CD4-positive, alpha-beta T cell treated with Interferon gamma for 1 hour (primary cell): Measurements from ENCODE around the gene CYTH3.
"Not testable (repeated sequence)": the region's sequence is repeated elsewhere in the genome, so short reads cannot be mapped to it uniquely, and the experiment has no call there.

Experiments used
- DNase-seq: peaks from one replicate; pipeline ENCODE4 v3.0.0-alpha.2; 2020

CYTH3 gene

DNA sequence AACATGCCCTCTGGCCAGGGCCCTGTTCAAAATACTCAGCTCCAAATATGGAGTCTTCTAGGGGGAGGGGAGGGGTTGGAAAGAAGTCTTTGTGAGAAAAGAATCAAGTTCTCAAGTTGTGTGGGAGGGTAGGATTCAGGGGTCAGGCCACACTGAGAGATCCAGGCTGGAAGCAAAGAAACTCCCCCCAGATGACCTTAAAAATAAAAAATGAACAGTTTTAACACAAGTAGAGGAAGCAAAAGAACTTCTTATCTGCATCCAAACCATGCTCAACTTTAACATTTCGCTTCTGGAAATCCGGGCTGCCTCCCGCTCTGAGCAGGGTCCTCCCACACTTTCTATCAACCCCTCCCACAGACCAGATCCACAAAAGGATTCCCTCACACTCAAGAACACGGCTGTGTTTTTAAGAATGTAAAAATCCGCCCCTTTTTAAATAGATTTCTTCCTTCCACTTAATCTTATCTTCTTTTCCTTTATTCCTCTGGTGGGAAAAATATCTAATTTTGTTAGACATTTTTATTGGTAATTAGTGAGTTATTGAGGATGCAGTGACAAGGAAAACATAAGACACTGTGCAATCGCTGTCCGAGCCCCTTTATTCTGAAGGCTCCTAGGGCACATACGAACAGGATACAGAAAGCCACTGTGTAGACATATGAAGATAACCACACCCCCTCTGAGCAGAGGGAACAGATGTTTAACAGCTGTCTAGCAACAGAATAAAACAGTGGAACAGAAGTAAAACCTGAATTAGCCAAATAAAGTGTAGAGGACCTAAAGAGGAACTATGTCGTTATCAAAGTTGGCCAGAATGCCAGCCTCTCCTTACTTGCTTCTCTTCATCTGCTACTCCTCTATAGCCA is 43.8 kb downstream of the CYTH3 start:
- DNase-seq: no peak

DNA sequence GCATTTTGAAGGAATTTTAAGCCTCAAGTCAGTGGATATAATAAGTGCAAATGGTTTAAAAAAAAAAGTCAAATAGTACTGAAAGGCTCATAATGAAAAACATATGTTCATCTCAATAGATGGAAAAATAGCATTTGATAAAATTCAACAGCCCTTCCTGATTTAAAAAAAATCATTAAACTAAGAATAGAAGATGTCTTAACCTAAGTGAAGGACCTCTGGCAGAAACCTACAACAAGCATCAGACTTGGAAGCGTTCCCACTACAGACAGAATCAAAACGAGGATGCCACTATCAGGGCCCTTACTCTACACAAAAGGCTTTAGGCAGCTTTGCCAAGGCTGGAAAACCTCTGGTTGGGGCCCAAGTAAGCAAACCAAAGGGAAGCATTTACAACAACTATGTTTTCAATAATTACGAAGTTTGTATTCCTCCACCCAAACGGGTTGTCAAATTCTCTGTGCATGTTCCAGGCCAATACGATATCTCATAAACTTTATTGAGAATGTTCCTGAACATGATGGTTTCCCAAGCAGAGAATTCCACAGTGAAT is 45.1 kb downstream of the CYTH3 start:
- DNase-seq: no peak

DNA sequence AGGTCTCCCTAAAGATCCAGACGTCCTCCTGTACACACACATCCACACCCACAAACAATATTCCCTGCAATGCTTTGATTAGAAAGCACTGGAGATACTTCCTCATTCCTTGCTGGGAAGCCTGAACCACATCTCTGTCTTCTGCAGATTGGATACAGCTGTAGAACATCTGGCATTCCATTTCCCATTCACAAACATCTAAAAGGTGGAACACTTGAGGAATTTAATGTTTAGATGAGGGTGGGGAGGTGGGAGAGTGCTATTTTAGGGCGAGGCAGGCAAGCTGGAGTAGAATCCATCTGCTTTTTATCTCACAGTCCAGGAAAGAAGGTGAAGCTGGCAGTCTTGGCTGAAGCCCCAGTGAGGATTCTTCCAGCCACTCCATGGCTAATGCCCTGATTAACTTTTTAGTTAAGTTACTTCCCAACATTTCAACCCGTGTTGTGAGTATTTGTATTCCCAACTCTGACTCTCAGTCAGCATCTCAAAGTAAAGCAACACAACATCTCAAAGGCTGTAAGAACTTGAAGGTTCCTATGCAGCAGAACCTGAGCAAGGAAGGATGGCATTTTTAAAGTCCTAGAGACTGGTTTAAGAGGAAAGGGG is 46.1 kb downstream of the CYTH3 start:
- no peak for DNase-seq

DNA sequence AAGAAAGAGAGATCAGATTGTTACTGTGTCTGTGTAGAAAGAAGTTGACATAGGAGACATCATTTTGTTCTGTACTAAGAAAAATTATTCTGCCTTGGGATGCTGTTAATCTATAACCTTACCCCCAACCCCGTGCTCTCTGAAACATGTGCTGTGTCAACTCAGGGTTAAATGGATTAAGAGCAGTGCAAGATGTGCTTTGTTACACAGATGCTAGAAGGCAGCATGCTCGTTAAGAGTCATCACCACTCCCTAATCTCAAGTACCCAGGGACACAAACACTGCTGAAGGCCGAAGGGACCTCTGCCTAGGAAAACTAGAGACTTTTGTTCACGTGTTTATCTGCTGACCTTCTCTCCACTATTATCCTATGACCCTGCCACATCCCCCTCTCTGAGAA is 49.0 kb downstream of the CYTH3 start:
- not testable (repeated sequence) for DNase-seq

DNA sequence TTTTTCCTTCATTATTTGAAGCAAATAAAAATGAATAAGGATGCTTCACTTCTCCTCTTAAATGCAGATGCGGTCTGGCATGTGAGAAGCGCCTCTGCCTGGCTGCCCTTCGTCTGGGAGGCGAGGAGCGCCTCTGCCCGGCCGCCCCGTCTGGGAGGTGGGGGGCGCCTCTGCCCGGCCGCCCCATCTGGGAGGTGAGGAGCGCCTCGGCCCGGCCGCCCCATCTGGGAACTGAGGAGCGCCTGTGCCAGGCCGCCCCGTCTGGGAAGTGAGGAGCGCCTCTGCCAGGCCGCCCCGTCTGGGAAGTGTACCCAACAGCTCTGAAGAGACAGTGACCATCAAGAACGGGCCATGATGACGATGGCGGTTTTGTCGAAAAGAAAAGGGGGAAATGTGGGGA is 49.4 kb downstream of the CYTH3 start:
- DNase-seq: not testable (repeated sequence)

DNA sequence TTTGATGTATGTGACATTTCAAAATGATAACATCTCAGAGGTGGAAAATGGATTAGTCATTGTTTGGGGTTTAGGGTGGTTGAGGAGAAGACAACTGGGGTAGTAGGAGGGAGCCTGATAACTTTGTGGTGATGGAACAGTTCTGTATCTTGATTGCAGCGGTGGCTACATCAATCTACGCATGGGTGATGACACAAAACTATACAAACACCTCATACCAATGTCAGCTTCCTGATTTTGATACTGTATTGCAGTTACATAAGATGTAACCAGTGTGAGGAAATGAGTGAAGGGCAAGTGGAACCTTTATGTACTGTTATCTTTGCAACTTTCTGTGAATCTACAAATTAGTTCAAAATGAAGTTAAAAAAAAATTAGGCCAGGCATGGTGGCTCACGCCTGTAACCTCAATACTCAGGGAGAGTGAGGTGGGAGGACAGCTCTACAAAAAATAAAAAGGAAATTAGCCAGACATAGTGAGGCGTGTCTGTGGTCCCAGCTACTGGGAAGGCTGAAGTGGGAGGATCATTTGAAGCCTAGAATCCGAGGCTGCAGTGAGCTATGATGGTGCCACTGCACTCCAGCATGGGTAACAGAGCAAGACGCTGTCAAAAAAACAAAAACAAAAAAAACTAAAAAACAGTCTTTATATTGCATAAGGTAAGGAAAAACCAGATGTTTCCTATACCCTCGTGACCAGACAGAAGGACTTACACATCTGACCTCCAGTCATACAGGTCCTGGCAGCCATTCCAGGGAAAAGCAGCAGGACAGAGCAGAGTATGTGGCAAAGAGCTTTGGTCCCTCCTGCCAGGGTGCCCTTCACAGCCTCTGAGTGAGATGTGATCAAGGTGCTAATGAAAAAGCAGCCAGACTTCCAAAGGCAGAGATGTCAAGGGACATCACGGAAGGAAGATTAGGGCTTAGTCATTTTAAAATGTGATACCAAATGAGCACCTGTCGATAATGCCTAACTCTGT is 50.8 kb downstream of the CYTH3 start:
- peak; percentile 45 for DNase-seq

DNA sequence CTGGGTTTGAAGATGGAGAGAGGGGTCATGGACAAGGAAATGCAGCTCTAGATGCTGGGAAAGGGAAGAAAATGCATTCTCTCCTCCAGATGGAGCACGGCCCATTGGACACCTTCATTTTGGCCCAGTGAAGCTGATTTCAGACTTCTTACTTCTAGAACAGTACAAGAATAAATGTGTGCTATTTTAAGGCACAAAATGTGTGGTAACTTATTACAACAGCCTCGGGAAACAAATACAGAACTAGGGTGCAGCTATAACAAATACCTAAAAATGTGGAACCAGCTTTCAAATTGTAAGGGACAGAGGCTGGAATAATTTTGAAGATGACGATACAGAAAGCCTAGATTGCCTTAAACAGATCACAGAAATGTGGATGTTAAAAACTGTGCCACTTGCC is 54.1 kb downstream of the CYTH3 start:
- no peak for DNase-seq

DNA sequence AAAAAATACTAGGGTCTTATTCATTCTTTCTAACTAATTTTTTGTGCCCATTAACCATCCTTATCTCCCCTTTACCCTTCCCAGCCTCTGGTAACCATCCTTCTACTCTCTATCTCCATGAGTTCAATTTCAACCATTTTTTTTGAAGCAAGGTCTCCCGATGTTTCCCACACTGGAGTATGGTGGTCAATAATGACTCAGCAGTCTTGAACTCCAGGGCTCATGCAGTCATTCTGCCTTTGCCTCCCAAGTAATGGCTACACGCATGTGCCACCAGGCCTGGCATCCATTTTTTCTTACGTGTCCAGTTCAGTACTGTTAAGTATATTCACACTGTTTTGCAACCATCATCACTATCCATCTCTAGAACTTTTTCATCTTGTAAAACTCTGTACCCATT is 60.4 kb downstream of the CYTH3 start:
- no peak for DNase-seq

DNA sequence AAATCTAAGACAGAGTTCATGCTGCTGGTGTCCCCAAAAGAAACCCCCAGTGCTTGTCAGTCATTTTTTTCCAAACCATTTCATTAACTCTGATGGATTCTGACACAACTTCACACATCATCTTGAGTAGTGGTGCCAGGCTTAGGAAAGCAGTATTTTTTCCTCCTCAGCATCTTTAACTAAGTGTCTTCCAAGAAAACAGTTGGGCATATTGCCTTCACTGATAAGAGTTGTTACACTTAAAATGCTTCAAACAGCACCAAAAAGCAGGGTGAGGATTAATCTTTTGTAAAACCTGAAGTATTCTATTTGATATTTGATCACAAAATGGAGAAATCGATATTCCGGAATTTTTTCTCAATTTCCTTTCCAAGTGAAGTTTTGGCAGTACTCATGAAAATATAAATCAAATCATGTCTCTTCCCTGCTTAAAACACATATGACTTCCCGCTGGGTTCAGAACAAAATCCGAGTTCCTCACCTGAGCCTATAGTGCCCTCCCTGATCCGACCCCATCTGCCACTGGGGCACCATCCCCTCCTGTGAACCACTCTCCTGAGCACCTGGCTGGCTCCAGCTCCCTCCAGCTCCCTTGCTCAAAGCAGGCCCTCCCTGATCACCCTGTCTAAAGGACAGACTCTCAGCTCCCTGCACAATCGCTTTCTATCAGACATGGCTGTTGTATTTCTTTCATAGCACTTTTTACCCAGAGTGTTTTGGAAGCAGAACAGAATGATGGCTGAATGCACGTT is 61.6 kb downstream of the CYTH3 start:
- no peak for DNase-seq

DNA sequence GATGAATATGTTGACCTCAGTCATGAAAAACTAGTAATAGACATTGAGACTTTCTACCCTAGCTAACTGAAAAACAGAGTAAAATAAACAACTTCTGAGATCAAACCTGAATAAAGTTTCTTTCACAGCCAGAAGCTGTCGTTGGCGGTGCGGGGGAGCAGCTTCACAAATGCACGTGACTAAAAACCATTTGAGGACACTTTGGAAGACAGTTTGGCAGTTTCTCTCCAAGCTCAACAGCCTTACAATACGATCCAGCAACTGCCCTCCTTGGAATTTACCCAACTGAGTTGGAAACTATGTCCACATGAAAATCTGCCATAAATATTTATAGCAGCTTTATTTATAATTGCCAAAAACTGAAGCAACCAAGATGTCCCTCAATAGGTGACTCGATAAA is 63.1 kb downstream of the CYTH3 start:
- no peak for DNase-seq

DNA sequence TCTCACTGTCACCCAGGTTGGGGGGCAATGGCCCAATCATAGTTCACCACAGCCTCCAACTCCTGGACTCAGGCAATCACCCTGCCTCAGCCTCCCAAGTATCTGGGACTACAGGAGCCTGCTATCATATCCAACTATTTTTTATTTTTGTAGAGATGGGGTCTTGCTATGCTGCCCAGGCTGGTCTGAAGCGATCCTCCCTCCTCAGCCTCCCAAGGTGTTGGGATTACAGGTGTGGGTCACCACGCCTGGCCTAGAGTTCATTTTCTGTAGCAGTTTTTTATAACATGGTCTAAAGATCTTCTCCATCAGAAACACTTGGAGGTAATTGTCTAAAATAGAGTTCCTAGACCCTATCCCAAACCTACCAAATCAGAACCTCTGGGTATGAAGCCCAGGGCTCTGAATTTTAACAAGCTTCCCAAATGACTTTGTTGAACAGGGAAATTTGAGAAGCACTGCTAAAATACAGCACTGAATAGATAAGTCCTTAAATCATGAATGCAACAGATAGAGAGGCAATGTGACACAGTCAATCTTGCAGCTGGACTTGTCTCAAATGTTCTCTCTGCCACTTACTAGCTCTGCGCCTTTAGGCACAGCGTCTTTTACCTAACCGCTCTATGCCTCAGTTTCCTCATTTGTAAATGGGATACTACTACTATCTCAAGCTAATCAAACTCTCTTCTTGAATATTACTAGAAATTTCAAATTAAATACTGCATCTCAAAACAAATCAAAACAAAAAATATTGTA is 63.7 kb downstream of the CYTH3 start:
- no peak for DNase-seq

DNA sequence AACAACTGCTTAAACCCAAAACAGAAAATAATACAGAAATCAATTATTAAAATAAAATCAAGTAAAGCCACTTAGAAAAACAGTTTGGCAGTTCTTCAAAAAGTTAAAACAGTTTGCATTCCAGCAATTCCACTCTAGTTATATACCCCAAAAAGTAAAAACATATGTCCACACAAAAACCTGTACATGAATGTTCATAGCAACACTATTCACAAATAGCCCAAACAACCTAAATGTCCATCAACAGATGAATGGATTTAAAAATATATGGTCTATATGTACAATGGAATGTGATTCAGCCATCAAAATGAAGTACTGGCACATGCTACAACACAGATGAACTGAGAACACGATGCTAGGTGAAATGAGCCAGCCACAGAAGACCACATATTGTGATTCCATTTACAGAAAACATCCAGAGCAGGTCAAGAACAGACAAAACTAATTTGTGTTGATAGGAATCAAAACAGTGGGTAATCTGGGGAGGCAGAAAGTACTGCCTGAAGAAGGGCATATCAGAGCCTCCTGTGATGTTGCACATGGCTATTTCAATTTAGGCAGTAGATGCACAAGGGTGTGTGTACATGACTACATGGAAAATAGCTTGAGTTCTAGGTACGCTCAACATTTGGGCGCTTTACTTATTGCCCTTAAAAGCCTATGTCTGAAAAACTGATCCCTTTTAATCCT is 66.3 kb downstream of the CYTH3 start:
- no peak for DNase-seq

DNA sequence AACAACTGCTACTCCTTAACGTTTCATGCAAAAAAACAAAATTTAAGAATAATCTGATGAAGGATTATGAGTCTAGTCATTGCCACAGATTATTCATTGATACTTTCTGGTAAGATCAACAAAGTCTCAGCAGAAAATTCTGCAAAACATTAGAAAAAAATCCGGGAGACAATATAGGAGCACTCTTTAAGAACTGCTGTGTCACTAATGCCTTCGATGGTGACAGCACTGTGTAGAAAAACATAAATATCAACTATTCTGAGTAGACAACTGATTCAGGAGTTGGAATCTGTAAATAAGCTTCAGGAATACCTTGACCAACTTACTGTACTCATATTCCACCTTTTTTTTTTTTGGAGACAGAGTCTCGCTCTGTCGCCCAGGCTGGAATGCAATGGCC is 69.0 kb downstream of the CYTH3 start:
- no peak for DNase-seq

DNA sequence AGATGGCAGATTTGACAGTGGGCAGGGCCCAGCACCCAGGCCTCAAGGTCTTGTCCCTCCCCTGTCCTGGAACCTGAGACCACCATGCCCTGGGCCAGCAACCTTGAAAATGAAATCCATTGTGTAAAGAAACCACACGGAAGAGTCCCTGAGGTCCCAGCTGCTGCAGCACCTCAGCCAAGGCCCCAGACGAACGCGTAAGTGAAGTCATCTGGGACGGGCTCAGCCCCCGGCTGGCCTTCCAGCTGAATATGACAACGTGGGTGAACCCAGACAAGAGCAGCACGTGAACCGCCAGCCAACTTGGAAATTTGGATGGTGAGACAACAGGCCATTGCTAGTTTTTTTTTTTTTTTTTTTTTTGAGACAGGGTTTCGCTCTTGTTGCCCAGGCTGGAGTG is 70.3 kb downstream of the CYTH3 start:
- DNase-seq: no peak

DNA sequence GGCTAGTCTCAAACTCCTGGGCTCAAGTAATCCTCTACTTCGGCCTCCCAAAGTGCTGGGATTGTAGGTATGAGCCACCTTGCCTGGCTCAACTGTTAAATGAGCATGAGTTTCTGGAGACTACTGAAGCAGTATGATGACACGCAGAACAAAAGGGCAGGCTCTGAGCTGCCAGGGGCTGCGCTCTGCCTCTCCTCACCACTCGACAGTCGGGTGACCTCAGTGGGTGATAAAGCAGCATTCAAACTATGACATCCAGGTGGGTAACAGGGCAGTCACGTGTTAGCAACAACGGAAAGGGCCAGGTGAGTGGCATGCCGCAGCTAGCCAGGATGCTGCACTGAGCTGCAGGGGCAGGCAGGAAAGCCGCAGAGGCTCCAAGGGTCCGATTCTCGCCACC is 71.5 kb downstream of the CYTH3 start:
- DNase-seq: no peak

DNA sequence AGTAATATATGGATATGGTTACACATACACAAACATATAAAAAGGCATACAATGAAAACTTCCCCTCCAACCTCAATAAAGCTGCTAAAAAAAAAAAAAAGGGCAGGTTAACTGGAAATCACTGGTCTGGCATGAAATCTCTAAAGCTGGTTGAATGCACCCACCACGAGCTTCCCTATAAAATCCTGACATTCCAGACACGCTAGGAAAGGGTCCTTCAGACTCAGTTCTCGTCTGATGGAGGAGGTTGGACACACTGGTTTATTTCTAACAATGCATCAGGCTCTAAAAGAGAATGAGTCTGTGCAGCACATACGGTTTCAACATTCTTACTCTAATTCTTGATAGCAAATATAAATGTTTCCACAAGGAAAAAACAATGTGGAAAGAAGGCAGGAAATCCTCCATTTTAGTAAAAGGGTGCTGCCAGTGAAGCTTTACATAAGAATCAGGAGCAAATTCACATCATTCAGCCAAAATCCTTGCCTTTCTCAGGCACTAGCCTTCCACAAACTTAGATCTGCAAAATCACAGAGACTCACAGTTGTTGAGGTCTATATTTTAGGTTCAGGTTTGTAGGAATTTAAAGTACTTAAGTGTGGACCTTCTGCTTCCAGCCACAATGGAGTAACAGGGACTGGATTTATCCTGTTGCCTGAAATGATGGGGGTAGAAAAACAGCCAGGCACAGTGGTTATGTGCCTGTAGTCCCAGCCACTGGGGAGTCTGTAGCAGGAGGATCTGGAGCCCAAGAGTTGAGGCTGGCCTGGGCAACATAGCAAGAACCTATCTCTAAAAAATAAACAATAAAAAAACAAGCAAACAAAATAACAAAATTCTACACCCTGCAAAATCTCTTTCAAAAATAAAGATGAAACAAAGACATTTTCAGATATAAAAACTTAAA is 73.5 kb downstream of the CYTH3 start:
- no peak for DNase-seq

DNA sequence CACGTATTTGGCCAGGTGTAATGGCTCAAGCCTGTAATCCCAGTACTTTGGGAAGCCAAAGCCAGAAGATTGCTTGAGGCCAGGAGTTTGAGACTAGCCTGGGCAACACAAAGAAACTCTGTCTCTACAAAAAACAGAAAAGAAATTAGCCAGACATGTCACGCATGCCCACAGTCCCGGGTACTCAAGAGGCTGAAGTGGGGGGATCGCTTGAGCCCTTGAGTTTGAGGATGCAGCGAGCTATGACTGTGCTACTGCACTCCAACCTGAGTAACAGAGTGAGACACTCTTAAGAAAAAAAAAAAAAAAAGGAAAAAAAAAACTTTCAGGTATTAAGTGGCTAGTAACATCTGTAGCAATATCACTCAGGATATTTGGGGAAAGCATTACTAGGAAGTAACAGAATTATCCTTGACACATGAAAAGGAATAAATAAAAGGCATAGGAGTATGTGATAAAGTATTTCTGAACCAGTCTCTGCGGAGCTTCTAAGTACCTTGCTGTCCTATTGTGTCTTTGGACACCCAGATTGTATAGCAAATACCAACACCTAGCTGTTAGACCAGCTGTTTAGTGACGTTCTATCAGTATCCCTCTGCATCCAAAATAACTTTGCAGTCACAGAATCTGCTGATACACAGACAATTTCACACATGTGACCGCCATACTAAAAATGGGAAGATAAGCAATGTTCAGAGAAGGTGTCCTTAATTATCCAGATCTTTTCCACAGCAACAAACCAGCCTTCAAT is 74.4 kb downstream of the CYTH3 start:
- no peak for DNase-seq

DNA sequence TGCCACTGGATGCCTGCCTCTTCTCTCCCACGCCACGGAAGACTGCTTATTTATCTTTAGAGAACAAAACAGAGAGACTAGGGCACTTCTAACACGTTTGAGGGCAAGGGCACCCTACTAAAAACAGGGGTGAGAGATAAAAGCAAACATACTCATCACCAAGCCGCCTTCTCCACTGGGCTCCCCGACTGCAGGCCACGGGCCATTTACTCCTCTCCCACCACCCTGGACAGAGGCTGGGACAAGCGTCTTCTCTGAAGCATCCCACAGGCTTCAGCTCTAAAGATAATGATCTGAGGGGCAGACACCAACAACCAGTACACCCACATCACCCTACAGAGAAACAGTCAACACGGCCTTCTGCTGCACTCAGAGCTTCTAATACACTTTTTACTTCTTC is 78.7 kb downstream of the CYTH3 start:
- DNase-seq: no peak

DNA sequence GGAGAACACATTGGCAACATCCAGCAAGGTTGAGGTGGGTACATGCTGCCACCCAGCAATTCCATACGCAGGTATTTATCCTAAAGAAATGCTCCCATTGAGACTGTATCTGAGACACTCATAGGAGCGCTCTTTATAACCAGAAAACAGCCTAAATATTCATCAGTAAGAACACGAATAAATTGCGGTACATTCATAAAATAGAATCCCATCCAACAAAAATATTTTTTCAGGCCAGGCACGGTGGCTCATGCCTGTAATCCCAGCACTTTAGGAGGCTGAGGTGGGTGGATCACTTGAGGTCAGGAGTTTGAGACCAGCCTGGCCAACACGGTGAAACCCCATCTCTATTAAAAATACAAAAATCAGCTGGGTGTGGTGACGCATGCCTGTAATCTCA is 81.9 kb downstream of the CYTH3 start:
- not testable (repeated sequence) for DNase-seq
